Testis (tissue), 3 donors: Measurements from ENCODE around the gene PODNL1. TPM values are rescaled to one million over a fixed set of nuclear protein-coding genes. Genes with fewer than 3 reads are reported as not detected.
"Not testable (repeated sequence)": the region's sequence is repeated elsewhere in the genome, so short reads cannot be mapped to it uniquely, and the experiment has no call there.

Source experiments
- DNase-seq: peaks from one replicate; pipeline ENCODE4 v3.0.0-alpha.2; 2019
- H3K27ac ChIP-seq, 2 donors: fragments of 200-600 bp; sonication (generic); one replicate each; pipeline ENCODE4 v1.5.1; 2019
- H3K27me3 ChIP-seq: fragments of 200-600 bp; sonication (generic); one replicate; pipeline ENCODE4 v1.5.1; 2019
- H3K36me3 ChIP-seq: fragments of 200-600 bp; sonication (generic); one replicate; pipeline ENCODE4 v1.5.1; 2017; ENCODE audit warnings: low read depth; ENCODE audit errors: missing control alignments
- H3K4me1 ChIP-seq: fragments of 200-600 bp; sonication (generic); one replicate; pipeline ENCODE4 v1.5.1; 2019
- H3K4me3 ChIP-seq, 2 donors: fragments of 200-600 bp; sonication (generic); one replicate each; pipeline ENCODE4 v1.5.1; 2017 to 2019
- H3K9me3 ChIP-seq: fragments of 200-600 bp; sonication (generic); one replicate; pipeline ENCODE4 v1.5.1; 2017
- POLR2A ChIP-seq: fragments of 450-650 bp; IDR thresholded peaks from one replicate; pipeline ENCODE4 v1.6.1; 2017; ENCODE audit warnings: antibody characterized with exemption, mild to moderate bottlenecking, moderate library complexity
- WGBS, 2 donors: methylation state at CpG; one replicate each; pipeline ENCODE4 v1.1.5; 2018; 5-methylcytosine and 5-hydroxymethylcytosine counted together
- intact Hi-C: fragments of 100-400 bp; cut with DNase I; formaldehyde crosslinking; loops from one replicate; pipeline ENCODE4 v1.15.1; 2023; ENCODE audit warnings: low total_unique reads
- polyA plus RNA-seq: library from polyadenylated mRNA; stranded (reverse); fragments of 350-450 nt; fragmentation: Illumina TruSeq; extraction: RNeasy Lipid Tissue Mini Kit (QIAGEN cat#74804); gene quantifications from one replicate; pipeline ENCODE4 v1.2.3, GENCODE V29; 2014; ENCODE audit warnings: low read depth, low replicate concordance; ENCODE audit not compliant: insufficient read depth
- total RNA-seq, 2 donors: library from RNA; depleted of rRNA; stranded (reverse); fragments of >200 nt; gene quantifications; one replicate each; pipeline ENCODE4 v1.2.3, GENCODE V29; 2016
- TF ChIP-seq, protein P1 (sequence below), 3 experiments: fragments of 450-650 bp in 2 of 3; fragments of 200-600 bp in 1 of 3; sonication (generic) in 1 of 3; IDR thresholded peaks; one replicate each; pipeline ENCODE4 v1.5.1; 2016 to 2019; ENCODE audit warnings: antibody characterized with exemption in 3 of 3, mild to moderate bottlenecking in 2 of 3, moderate library complexity in 1 of 3

The PODNL1 gene
- total and polyA plus RNA-seq, 3 donors from 2014 or later, result 5.8 to 14.6 (median 12.6) TPM

DNA sequence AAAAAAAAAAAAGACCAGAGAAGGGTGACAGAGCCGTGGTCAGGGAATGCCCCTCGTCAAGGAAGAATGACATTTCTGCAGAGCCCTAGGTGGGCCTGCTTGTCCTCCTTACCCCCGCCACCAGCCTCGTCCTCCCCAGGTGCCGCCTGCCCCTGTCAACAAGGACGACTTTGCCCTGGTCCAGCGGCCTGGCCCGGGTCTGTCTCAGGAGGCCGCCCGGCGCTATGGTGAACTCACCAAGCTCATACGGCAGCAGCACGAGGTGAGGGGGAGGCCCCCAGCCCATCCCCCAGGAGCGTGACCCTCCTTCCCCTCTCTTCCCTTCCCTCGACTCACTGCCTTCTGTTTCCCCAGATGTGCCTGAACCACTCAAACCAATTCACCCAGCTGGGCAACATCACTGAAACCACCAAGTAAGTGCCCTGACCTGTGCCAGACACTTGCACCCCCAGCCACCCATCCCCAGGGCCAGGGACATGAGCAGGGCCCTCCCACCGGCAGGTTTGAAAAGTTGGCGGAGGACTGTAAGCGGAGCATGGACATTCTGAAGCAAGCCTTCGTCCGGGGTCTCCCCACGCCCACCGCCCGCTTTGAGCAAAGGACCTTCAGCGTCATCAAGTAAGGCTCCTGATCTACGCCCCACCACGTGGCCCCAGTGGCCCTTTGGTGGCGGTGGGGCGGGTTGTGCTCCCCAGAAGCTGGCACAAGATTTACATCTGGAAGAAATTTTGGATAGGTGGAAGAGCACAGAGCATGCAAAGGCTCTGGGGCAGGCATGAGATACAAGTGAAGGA lies 14.8 kb downstream of the PODNL1 start:
- Histone ChIP-seq H3K36me3 (no peaks in the 10 kb centered on the region), H3K4me1 (no peaks in the 10 kb centered on the region), H3K27me3 (no peaks in the 10 kb centered on the region), H3K4me3 (no peak overlapping the region), H3K27ac (no peak overlapping the region), H3K9me3 (no peaks in the 10 kb centered on the region)
- no peak for DNase-seq
- TF ChIP-seq, protein P1, sequence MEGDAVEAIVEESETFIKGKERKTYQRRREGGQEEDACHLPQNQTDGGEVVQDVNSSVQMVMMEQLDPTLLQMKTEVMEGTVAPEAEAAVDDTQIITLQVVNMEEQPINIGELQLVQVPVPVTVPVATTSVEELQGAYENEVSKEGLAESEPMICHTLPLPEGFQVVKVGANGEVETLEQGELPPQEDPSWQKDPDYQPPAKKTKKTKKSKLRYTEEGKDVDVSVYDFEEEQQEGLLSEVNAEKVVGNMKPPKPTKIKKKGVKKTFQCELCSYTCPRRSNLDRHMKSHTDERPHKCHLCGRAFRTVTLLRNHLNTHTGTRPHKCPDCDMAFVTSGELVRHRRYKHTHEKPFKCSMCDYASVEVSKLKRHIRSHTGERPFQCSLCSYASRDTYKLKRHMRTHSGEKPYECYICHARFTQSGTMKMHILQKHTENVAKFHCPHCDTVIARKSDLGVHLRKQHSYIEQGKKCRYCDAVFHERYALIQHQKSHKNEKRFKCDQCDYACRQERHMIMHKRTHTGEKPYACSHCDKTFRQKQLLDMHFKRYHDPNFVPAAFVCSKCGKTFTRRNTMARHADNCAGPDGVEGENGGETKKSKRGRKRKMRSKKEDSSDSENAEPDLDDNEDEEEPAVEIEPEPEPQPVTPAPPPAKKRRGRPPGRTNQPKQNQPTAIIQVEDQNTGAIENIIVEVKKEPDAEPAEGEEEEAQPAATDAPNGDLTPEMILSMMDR (IDR thresholded peaks at IDR 0.05), result no peak
- no peak for TF ChIP-seq POLR2A
- WGBS, 2 donors, result 92 to 96% methylated on average over 27 to 28 of the region's 28 CpGs
- intact Hi-C loops, result no loop called here

- H3K9me3 ChIP-seq, H3K4me1 ChIP-seq, H3K27ac ChIP-seq, H3K27me3 ChIP-seq, H3K36me3 ChIP-seq, H3K4me3 ChIP-seq, DNase-seq, intact Hi-C loops: not testable (repeated sequence)
- 93% methylated on average over 6 of the region's 6 CpGs for WGBS, 2 donors
Observed at GRCh38 chr19:13922118-13922517, 16.1 kb downstream of the PODNL1 start.

- intact Hi-C loops, result no loop called here
- 60 to 82% methylated on average over 2 of the region's 2 CpGs for WGBS, 2 donors
- no peak overlapping the region for H3K27ac ChIP-seq
- no peaks in the 10 kb centered on the region for H3K36me3 ChIP-seq
- H3K4me1 ChIP-seq, result no peaks in the 10 kb centered on the region
- H3K27me3 ChIP-seq, result no peaks in the 10 kb centered on the region
- peak; percentile 78 for DNase-seq
- no peaks in the 10 kb centered on the region for H3K9me3 ChIP-seq
- H3K4me3 ChIP-seq, result no peak overlapping the region
- TF ChIP-seq POLR2A, result no peak
- TF ChIP-seq, protein P1 (IDR thresholded peaks at IDR 0.05), result no peak
Observed at GRCh38 chr19:13920940-13921747, 17.1 kb downstream of the PODNL1 start.

DNA sequence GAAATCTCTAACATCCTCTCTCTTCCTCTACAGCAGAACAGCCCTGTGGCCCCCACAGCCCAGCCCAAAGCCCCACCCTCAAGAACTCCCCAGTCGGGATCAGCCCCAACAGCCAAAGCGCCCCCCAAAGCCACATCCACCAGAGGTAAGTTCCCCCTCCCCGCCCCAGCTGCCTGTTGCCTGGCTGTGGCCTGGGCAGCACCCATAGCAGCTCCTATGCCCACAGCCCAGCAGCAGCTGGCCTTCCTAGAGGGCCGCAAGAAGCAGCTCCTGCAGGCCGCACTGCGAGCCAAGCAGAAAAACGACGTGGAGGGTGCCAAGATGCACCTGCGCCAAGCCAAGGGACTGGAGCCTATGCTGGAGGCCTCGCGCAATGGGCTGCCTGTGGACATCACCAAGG lies 17.7 kb downstream of the PODNL1 start:
- no peaks in the 10 kb centered on the region for H3K36me3 ChIP-seq
- no peaks in the 10 kb centered on the region for H3K9me3 ChIP-seq
- no peak overlapping the region for H3K4me3 ChIP-seq
- no peak for DNase-seq
- TF ChIP-seq, protein P1 (IDR thresholded peaks at IDR 0.05), result no peak
- TF ChIP-seq POLR2A, result no peak
- H3K27ac ChIP-seq, result no peak overlapping the region
- H3K27me3 ChIP-seq, result no peaks in the 10 kb centered on the region
- WGBS, 2 donors, result 96% methylated on average over 3 to 11 of the region's 11 CpGs
- no peaks in the 10 kb centered on the region for H3K4me1 ChIP-seq
- intact Hi-C loops, result no loop called here

- WGBS, 2 donors, result 71 to 73% methylated on average over 7 to 33 of the region's 34 CpGs
- no peak for TF ChIP-seq POLR2A
- TF ChIP-seq, protein P1 (IDR thresholded peaks at IDR 0.05), result no peak
- H3K4me3 ChIP-seq, result peak overlapping the region in 1 of 2 donors; percentile 23
- no peaks in the 10 kb centered on the region for H3K4me1 ChIP-seq
- no peak for DNase-seq
- H3K27me3 ChIP-seq, result no peaks in the 10 kb centered on the region
- intact Hi-C loops, result no loop called here
- no peak overlapping the region for H3K27ac ChIP-seq
- H3K9me3 ChIP-seq, result no peaks in the 10 kb centered on the region
- no peaks in the 10 kb centered on the region for H3K36me3 ChIP-seq
Observed at GRCh38 chr19:13918726-13919411, 19.3 kb downstream of the PODNL1 start.
